ENCODE results near the gene TRIL. TPM values are rescaled to one million over a fixed set of nuclear protein-coding genes. Genes with fewer than 3 reads are reported as not detected.

TRIL gene
- total RNA-seq, 2 experiments from 2014 or later, result not detected

DNA sequence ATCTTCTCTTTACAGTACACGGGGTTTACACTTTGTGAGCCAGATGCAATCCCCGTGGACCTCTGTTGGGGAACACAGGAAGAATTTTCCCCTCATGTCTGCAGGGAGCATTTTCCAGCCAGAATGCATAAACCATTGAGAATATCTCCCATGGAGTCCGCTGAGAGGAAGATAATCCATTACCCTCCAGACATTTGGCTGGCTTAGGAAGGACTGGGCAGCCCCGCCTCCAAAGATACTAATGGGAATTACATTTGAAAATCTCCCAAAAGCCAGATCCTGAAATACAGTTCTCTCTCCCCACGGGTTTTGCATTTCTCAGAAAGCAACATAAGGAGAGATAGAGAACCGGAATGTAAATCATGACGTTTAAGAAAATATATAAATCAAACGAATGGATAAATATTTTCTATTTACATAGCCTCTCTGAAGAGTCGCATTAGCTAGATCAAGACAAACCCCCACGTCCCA, 53.5 kb downstream of the TRIL start:
- CTCF ChIA-PET, result no interaction called here
- POLR2A ChIA-PET, result no interaction called here

DNA sequence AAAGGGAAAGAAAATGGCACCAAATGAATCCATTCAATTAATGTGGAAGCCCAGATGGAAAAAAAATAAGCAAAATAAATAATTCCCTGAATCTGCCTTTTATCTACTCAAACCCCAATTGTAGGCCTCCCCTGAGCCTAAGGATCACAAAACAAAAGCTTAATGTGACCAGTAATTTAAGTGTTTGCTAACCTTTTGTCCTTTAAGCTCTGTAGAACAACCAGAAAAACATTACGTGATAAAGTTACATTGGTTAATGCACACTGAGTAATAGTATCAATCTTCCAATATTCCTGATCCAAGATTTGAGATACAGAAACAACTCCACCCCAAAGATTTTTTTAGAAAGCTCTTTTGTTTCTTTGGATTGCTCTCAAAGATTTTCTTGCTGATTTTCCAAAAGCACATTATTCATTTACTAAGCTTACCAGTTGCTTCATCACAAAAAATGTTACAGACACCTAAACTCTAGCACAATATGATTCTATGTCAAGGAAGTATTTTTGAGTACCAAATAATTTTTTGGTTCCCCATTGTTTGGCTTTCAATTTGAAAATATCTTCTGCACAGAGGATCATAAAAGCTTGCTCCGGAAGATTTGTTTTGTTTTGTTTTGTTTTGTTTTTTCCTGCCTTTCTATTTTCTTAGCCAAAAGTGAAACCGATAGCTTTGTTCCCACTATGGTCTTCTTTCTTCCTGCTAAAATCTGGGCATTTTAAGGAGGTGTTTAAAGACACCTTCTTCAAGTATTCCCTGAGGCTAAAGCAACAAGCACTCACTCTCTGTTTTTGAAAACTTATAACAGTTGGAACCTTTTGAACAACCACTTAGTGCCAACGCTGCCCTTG, 54.2 kb downstream of the TRIL start:
- ChIA-PET POLR2A (no interaction called here), CTCF (interaction anchor here (1.5 kb wide), 1 partner anchor 18 kb away, joined by 3 read pairs; no protein-coding TSS in a partner anchor)

Other genes starting within 250 kb of the TRIL start
- gene CPVL, start 188.2 kb upstream of the TRIL start, total RNA-seq, result under 1 TPM in 1 of 2 experiments, not detected in 1; 0.25 TPM
- 1 to 10 TPM; 4.8 to 6.1 TPM for gene CHN2, start 236.4 kb upstream of the TRIL start, total RNA-seq